DOHH2 (cell line): ENCODE measurements around the gene HES4.

ENCODE experiments used
- EZH2phosphoT487 ChIP-seq: fragments of 200-600 bp; sonication (generic); IDR thresholded peaks from 2 replicates; pipeline ENCODE4 v1.6.1; 2017; ENCODE audit warnings: borderline replicate concordance, mild to moderate bottlenecking, antibody characterized with exemption, low read length, moderate library complexity, mixed read lengths
- TF ChIP-seq, protein P1 (sequence below): fragments of 200-600 bp; sonication (generic); IDR thresholded peaks from one replicate; pipeline ENCODE4 v1.5.1; 2014; ENCODE audit warnings: antibody characterized with exemption, mild to moderate bottlenecking, low read depth, low read length; ENCODE audit not compliant: poor library complexity, severe bottlenecking

DNA sequence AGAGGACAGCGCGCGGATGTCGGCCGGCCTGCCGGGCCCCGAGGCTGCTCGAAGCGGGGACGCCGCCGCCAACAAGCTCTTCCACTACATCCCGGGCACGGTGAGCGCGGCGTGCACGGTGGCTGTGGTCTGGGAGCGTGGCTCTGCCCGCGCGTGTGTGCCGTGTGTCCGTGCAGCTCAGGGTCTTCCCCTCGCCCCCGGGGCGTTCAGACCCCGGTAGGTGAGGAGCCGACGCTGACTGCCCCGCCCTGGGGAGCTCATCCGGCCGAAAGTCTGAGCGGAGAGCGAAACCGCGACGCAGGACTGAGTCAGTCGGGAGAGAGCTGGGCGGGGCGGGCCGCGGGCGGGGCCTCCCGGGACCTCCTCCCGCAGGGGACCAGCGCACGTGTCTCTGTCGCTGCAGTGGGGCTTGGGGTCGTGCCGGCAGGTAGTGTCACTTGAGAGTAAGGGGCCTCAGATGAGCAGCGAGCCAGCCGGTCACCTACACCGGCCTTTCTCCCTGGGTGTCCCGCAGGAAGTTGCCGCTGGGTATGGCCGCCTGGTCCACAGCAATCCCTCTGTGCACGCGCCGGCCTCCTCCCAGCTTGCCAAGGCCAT, 33.1 kb downstream of the HES4 start:
- TF ChIP-seq, protein P1, sequence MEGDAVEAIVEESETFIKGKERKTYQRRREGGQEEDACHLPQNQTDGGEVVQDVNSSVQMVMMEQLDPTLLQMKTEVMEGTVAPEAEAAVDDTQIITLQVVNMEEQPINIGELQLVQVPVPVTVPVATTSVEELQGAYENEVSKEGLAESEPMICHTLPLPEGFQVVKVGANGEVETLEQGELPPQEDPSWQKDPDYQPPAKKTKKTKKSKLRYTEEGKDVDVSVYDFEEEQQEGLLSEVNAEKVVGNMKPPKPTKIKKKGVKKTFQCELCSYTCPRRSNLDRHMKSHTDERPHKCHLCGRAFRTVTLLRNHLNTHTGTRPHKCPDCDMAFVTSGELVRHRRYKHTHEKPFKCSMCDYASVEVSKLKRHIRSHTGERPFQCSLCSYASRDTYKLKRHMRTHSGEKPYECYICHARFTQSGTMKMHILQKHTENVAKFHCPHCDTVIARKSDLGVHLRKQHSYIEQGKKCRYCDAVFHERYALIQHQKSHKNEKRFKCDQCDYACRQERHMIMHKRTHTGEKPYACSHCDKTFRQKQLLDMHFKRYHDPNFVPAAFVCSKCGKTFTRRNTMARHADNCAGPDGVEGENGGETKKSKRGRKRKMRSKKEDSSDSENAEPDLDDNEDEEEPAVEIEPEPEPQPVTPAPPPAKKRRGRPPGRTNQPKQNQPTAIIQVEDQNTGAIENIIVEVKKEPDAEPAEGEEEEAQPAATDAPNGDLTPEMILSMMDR = no peak
- no peak for TF ChIP-seq EZH2phosphoT487
